Breast epithelium (tissue), 3 donors: ENCODE data around the gene ZNF638.

Experiments used
- CTCF ChIP-seq, 3 donors: fragments of 450-650 bp; IDR thresholded peaks; one replicate each; pipeline ENCODE4 v1.5.1; 2016 to 2017; ENCODE audit warnings: antibody characterized with exemption in 3 of 3, mild to moderate bottlenecking in 3 of 3, moderate library complexity in 3 of 3
- POLR2A ChIP-seq: fragments of 450-650 bp; IDR thresholded peaks from one replicate; pipeline ENCODE4 v1.6.1; 2016; ENCODE audit warnings: antibody characterized with exemption, mild to moderate bottlenecking, moderate library complexity
- POLR2AphosphoS5 ChIP-seq, 3 donors: sonication (generic); formaldehyde crosslinking; IDR thresholded peaks; one replicate each; pipeline ENCODE4 v1.6.1; 2017; ENCODE audit warnings: antibody characterized with exemption in 3 of 3

- no peak for TF ChIP-seq CTCF (IDR thresholded peaks at IDR 0.05)
- TF ChIP-seq POLR2A, result no peak
- no peak for TF ChIP-seq POLR2AphosphoS5 (IDR thresholded peaks at IDR 0.05)
Observed at GRCh38 chr2:71449343-71449742, 117.8 kb downstream of the ZNF638 start.
